ENCODE results near the gene PGM2.

DNA sequence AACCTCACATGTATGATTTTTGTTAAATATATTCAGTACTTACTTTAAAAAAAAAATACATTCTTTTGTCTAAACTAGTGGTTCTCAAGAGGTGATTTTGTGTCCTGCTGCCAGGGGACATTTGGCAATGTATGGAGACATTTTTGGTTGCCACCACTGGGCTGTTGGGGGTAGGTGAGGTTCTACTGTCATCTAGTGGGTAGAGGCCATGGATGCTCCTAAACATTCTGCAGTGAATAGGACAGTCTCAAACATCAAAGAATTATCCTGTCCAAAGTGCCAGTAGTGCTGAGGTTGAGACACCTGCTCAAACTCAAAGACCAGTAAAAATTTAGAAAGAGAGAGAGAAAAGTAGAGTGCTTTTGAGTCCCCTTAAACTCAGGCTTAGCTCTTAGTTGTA is 32.9 kb upstream of the PGM2 start:
- TF ChIP-seq POLR2A (IDR thresholded peaks at IDR 0.05): no peak
- TF ChIP-seq, protein P1, sequence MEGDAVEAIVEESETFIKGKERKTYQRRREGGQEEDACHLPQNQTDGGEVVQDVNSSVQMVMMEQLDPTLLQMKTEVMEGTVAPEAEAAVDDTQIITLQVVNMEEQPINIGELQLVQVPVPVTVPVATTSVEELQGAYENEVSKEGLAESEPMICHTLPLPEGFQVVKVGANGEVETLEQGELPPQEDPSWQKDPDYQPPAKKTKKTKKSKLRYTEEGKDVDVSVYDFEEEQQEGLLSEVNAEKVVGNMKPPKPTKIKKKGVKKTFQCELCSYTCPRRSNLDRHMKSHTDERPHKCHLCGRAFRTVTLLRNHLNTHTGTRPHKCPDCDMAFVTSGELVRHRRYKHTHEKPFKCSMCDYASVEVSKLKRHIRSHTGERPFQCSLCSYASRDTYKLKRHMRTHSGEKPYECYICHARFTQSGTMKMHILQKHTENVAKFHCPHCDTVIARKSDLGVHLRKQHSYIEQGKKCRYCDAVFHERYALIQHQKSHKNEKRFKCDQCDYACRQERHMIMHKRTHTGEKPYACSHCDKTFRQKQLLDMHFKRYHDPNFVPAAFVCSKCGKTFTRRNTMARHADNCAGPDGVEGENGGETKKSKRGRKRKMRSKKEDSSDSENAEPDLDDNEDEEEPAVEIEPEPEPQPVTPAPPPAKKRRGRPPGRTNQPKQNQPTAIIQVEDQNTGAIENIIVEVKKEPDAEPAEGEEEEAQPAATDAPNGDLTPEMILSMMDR (IDR thresholded peaks at IDR 0.05): peak; percentile 41 to 56

Data from suprapubic skin (tissue), 3 donors.